GM21390 (cell line): ENCODE results near the gene PARVB.
"Not testable (repeated sequence)": the region's sequence is repeated elsewhere in the genome, so short reads cannot be mapped to it uniquely, and the experiment has no call there.

Source experiments
- ATAC-seq: cut with Tn5 transposase; IDR thresholded peaks from one replicate; pipeline ENCODE4 v1.9.1; 2021; ENCODE audit not compliant: unreplicated experiment

Gene PARVB

DNA sequence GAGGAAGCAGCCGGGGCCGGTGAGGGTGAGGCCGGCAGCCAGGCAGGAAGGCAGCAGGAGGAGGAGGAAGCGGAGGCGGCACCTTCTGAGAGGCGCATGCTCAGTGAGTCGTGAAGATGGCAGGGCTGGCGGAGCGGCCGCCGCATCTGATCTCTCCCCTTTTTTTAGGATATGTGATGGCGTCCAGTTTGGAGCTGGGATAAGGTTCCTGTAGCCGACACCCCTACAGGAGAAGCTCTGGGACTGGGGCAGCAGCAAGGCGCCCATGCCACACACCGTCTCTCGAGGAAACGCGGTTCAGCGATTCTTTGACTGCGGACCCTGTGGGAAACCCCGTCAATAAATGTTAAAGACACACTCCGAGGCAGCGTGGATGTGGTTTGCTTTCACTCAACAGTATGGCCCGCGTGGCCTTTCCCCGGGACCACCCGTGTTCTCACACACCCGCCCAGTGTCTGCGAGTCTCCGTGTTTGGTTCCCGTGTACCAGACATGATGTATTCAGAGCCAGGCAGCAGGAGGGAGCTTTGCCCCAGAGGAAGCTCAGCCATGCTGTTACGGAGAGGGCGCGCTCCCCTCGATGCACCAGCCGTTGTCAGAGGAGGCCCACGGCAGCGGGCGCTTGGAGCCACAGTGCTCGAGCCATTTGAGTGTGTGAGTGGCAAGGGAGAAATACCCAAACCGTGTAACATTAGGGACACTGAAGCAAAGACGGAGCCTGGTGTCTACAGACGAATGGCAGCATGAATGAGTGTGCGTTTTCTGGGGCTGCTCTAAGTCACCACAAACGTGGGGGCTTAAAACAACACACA is 27.7 kb upstream of the PARVB start:
- ATAC-seq = peak; percentile 51

DNA sequence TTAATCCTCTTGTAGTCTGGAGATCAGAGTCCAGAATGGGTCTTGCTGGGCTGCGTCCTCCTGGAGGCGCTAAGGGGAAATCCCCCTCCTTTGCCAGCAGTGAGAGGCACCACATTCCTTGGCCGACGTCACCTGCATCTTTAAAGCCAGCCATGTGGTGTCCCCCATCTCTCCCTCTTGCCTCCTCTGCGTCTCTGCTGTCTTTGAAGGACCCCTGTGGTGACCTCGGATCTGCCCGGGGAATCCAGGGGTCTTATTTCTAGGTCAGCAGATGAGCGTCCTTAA is 27.2 kb upstream of the PARVB start:
- ATAC-seq = no peak

DNA sequence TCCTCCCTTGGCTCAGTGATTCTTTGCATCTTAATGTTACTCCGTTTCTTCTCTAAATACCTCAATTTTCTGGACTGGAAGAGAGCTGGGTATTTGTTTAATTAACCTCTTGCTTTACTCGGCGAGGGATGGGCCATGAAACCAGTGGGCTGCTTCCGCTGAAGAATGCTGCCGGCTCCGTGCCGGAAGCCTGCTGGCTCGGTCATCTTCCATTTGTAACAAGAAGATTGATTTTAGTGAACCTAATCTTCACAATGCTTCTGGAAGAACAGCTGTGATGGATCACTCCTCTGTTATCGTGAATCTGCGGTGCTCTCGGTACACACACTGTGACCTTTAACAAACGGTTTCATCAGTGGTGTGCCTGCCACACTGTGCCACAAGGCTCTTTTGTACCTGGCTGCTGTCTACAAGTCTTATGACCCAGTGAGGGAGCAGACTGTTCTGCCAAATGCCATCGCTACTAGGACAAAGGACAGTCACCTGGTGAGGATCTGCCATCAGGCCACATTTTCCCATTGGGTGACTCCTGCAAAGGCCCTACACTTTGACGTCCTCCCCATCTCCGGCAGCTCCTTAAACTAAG is 25.3 kb upstream of the PARVB start:
- ATAC-seq = no peak

DNA sequence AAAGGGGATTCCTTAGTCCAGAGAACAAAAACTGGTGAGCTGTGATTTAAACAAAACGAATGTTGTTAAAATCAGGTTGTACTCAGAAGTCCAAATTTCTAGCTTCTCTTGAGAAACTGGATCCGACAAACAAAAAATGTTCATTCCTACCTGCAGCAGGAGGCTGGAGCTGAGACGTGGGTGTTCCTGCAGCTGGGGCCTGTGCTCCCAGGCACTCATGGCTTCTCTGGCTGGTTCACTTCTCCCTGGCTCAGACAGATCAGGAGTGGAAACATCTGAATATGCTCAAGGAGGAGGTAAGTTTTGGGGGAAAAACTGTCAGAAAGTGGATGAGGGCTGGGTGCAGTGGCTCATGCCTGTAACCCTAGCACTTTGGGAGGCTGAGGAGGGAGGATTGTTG is 24.7 kb upstream of the PARVB start:
- no peak for ATAC-seq

DNA sequence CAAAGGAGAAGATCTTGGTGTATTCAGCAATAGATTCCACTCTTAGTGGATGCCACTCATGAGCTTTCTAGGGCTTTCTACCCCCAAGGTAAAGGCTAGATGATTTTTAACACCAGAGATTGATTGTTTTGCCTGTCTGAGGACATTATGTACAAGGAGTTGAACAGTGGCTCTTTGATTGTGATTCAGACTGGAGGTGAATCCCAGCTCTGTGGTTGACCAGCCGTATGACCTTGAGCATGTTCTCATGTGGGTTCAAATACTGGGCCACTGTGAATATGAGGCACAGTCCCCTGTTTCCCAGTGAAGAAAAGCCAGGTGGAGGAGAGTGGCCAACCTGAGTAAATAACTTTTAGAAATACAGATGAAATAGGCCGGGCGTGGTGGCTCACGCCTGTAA is 24.0 kb upstream of the PARVB start:
- ATAC-seq = no peak

DNA sequence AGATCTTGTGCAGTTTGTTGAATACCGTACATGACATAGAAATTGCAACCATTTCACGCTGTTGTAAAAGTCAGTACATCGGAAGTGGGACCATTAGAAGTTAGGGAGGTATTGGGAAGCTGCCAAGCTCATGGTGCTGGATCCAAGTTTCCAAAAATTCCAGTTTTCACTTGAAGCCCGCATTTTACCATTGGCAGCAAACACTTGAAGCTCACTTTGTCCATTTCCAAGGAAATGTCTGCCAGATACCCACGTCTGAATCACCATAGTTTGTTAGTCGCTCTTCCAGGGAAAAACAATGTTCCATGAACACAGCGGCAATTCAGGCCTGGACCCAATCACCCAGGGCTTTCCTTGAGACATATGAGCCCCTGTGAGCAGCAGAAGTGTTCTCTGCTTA is 22.6 kb upstream of the PARVB start:
- no peak for ATAC-seq

DNA sequence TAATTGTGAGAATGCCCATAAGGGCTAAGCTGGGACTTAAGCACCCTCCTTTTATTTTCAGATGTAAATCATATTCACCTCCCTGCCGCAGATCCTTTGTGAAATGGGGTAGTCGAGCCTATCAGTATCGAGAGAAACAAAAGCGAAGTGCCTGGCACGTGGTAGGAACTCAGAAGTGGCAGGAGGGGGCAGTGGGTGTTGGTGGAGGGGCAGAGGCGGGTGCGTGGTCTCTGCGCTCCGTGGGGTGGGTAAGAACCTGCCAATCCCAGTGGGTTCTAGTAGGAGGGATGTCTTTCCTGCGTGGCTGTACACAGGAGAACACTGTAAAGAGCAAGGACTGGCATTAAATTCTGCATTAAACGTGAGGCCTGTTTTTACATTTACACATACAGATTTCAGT is 21.8 kb upstream of the PARVB start:
- no peak for ATAC-seq

DNA sequence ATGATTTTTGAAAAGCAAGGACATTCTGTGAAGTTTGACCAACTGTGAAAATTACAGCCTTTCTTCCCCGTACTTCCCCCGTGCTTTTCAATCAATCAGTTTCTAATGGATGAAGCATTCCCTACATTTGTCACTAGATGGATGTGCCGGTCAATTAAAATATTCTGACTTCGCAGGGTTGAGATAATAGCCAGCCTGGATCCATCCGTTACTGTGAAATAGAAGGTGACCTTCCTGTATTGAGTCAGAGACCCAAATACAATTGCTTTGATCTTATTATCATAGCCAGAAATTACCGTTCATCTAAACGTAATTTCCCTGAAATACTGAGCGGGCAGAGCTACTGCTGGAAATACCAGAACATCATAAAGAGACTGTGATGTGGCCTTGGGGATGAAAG is 21.1 kb upstream of the PARVB start:
- no peak for ATAC-seq

DNA sequence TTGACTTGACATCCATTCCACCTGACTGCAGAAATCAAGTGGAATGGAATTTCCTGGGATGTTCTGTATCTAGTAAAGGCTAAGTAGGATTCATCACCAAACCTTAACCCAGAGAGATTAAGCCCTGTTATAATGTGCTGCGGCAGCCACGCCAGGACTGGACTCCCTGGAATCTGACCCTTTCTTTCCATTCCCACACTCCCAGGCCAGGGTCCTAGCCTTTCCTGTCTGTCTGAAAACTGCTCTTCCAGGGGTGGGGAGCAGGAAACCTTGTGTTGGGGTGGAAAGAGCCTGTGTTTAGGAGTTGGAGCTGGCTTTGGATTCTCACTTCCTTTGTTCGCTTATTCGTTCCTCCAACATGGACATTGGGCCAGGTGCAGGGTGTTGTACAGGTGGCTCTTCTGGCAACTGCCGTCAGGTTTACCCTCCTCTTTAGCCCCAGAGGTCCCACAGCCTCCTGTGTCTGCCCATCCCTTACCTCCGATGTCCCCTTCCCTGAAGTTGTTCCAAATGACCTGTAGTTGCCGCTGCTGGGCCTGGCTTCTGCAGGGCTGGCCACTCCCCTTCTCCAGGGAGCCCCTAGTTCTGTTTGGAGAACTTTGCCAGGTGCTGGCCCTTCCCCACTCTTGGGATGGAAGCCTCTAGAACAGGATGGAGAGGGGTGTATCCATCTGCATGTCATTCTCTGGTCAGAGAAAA is 20.5 kb upstream of the PARVB start:
- no peak for ATAC-seq

DNA sequence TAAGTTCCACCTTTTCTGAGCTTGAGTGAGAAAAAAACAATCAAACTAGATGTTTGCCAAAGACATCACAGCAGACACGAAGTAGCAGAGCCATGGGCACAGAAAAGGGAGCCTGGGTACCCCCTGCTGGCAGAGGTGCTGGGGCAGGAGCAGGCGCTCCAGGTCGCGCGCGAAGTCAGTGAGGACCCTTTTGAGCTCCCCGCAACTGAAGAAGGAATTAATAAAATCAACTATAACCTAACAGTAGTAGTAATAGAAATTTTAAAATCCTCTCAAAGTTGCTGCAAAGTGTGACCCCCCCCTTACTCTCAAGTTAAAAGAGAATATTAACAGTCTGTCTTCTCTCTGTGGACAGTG is 20.0 kb upstream of the PARVB start:
- no peak for ATAC-seq

DNA sequence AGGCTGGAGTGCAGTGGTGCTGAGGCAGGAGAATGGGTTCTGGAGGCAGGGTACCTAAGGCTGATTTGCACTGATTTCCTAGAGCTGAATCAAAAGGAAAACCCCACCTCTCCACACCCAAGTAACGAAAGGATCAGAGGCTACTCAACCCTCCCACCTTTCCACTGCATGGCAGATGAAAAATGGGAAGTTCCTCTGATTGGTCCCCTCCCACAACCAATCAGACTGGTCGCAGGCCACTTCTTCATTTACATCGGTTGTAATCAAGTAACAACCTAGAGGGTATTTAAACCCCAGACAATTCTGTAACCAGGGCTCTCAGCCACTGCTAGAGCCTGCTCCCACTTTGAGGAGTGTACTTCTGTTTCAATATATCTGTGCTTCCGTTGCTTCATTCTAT is 18.6 kb upstream of the PARVB start:
- no peak for ATAC-seq

DNA sequence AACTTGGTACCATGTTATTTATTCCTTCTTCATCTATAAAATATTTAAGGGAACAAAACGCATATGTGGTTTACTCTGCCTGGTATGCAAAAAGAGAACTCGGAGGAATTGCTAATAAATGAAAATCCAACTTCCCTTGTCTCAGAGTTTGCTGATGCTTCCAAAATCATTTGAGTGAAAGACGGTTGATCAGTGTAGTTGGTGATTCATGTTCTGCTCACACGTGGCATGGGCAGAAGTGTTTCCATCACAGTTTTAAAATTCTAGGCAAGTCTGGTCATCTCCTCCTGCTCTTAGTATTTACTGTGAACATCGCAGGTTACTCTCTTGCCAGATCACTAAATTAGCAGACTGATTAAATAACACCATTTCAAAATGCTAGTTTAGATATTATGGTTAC is 11.9 kb upstream of the PARVB start:
- ATAC-seq = no peak

DNA sequence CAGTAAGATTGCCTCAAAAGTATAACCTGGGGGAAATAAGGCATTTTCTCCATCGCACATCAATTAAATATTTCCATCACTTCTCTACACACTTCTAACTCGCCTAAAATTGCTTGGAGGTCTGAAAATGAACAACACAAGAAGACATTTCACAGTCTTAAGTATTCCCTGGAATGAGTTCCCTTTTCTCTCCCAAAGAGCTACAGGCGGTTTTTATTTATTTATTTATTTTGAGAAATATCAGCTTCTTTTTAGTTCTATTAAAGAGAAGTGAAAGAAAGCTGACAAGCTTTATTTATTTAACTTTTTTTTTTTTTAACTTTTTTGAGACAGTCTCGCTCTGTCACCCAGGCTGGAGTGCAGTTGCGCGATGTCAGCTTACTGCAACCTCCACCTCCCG is 11.5 kb upstream of the PARVB start:
- ATAC-seq = no peak

DNA sequence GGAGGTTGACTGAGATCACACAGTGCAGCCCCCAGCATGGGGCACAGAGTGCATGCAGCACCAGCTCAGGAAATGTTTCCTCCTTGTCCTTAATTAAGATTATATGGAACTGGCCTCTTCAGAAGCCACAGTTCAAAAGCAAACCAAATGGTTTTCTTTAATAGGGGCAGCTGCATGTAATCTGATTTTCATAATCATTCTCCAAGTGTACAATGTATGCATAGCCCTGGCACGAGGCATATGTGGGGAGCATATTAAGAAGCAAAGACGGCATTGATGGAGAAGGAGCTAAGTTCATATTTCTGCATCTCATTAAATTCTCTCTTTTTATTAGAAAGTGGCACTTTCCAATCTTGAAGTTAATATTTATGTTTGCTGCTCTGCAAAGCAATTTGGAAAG is 9.9 kb upstream of the PARVB start:
- no peak for ATAC-seq

DNA sequence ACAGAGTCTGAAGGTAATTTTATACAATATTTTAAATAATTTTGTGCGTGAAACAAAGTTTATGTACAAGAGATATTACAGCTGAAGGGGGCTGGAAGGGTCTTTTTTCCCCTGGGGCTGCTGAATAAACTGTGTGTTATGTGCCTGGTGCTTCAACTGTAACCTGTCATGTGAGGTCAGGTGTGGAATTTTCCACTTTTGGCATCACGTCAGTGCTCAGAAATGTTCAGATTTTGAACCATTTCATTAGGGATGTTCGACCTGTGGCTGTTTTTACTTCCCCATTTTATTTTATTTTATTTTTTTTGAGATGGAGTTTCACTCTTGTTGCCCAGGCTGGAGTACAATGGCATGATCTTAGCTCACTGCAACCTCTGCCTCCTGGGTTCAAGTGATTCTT is 7.5 kb upstream of the PARVB start:
- ATAC-seq = not testable (repeated sequence)

DNA sequence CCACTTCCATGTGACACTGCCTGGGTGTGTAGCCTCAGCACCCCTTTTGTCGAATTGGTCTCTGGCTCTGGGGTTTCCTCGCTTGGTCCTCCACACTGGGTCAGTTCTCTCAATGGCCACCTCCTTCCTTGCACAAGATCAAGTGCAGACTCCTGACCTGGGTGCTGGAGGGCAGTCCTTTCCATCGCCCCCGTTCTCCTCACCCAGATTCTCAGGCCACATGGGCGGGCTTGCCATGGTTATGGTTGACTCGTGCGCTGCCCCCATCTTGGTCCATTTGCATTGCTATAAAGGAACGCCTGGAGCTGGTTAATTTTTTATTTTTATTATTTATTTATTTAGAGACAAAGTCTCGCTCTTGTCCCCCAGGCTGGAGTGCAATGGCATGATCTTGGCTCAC is 5.5 kb upstream of the PARVB start:
- no peak for ATAC-seq

DNA sequence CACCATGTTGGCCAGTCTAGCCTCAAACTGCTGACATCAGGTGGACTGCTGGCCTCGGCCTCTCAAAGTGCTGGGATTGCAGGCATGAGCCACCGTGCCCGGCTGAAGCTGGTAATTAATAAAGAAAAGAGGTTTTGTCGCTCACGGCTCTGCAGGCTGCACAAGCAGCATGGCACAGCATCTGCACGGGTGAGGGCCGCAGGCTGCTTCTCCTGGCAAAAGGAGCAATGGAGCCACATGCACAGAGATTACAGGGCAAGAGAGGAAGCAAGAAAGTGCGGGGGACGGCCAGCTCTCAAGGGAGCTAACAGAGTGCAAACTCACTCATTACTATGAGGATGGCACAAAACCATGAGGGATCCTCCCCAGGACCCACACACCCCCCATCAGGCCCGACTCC is 4.7 kb upstream of the PARVB start:
- ATAC-seq = no peak

DNA sequence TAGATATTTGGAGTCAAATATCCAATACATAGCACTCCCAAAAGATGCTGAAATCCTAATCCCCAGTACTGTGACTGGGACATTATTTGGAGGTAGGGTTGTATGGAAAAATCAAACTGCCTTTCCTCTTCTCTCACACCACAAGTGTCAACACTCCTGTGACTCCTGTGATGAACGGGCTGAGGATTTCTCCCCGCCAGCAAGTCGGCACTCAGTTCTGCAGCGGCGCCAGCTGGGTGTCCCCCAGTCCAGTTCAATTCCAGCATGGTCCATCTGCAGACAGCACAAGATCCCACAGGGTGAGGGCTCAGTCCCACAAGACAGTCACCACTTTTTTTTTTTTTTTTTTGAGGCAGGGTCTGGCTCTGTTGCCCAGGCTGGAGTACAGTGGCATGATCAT is 4.3 kb upstream of the PARVB start:
- ATAC-seq = no peak

DNA sequence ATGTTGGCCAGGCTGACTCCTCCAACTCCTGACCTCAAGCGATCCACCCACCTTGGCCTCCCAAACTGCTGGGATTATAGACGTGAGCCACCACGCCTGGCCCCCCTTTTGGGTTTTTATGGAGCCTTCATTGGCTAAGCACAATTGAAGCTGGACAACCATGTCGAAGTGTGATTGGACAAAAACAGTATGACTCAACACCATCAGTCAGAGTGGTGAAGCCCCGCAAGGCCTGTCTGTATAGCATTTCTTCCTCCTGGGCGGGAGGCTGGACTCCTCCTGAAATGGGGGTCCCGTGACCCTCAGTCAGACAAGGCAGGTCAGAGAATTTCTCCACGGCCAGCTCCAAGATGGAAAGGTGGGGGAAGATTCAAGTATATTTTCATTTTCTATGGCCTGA is 3.1 kb upstream of the PARVB start:
- no peak for ATAC-seq

DNA sequence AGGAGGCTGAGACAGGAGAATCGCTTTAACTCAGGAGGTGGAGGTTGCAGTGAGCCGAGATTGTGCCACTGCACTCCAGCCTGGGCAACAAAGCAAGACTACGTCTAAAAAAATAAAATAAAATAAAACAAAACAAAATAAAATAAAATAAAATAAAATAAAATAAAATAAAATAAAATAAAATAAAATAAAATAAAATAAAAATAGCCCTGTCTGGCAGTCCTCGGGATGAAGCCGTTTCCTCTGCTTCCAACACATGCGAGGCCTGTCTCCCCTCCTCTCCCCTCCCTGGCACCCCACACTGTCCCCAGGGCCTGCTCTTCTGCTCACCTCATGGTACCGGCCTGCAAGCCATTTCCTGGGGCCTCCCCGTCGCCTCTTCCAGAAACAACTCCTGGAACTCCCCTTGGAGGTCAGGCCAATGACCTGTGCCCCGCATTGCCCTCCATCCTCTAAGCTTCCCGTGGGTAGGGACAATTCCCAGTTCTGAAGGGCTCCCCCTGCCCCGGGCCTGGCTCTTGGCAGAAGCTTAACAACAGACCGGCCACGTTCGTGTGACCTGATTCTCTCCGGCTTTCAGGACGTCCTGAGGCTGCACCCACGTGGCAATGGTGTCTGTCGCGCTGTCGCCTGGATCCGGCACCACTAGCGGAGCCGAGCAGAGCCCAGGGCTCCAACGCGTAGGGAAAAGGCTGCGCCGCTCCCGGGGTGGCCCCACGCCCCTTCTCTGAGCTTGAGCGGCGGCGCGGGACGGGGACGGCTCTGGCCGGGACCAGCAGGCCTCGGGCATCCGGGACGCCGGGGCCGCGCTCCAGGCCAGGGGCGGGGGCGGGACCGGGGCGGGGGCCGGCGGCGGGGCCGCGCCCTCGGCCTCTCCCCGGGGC is 456 bp upstream of the PARVB start:
- no peak for ATAC-seq

DNA sequence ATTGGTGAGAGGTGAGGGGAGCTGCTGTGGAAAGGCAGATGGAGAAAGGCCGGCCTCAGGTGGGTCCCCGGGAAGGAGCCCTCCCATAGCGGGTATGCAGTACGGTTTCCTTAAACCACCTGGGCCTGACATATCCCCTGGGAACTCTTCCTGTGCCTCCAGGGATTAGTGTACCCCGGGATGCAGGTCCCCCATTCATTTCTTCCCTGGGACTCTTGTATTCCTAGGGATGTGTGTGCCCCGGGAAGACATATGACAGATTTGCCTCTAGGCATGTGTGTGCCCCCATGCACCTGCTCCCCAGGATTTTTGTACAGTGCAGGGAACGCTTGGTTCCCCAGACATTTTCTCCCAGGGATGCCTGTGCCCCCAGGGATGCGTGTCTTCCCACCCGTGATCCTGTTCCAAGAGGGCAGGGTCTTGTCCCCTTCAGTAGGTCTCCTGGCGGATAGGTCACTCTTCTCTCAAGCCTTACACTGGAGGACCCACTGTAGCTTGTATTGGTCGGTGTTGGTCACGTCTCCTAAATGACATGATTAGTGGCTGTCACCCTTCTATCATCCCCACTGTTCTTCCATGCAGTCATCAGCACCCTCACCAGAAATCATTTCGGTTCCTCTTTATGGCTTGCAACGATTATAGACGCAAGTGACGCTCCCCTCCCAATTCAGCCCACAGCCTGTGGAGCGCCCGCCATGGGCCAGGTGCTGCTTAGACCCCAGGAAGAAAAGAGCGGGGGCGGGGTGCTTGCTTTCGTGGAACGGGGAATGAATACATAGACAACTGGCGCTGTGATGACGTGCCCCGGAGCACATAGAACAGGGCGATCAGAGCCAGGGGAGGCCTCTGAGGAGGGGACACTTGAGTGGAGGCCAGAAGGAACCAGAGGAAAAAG is 1.3 kb downstream of the PARVB start:
- ATAC-seq = peak; percentile 48
